SK-N-SH (cell line): ENCODE measurements around the gene SSTR3. TPM values are rescaled to one million over a fixed set of nuclear protein-coding genes. Genes with fewer than 3 reads are reported as not detected.

Experiments used
- CTCF ChIA-PET: fragments of 300-600, 350-600 bp; formaldehyde crosslinking; extraction: SDS; loops from one replicate; lab custom pipeline; 2021; lab: Yijun Ruan, JAX
- POLR2A ChIA-PET: fragments of 350-600 bp; sonication (Branson Sonifier 250); formaldehyde crosslinking; extraction: SDS; loops from one replicate; lab custom pipeline; 2020; ENCODE audit warnings: antibody characterized with exemption, inconsistent platforms; lab: Yijun Ruan, JAX
- DNase-seq: peaks from one replicate; pipeline ENCODE4 v3.0.0; 2012
- H2AFZ ChIP-seq: fragments of 200-600 bp; sonication (generic); 2 replicates; pipeline ENCODE4 v1.8.1; 2016; ENCODE audit warnings: antibody characterized with exemption, mild to moderate bottlenecking, low read depth
- H3F3A ChIP-seq: fragments of 200-600 bp; sonication (generic); replicated peaks from 2 replicates; pipeline ENCODE3; 2016; ENCODE audit warnings: antibody characterized with exemption, mild to moderate bottlenecking; ENCODE audit not compliant: insufficient read depth
- H3K27ac ChIP-seq, 2 experiments: fragments of 200-500 bp in 1 of 2; fragments of 200-600 bp in 1 of 2; sonication (Bioruptor generic) in 1 of 2; sonication (generic), shearing (Covaris generic) in 1 of 2; 2 replicates each; pipeline versions ENCODE4 v1.5.1 to v1.6.1; 2014 to 2016; ENCODE audit warnings: low read depth in 2 of 2, inconsistent platforms in 1 of 2, low read length in 1 of 2, mild to moderate bottlenecking in 1 of 2, mixed read lengths in 1 of 2
- H3K27me3 ChIP-seq: fragments of 200-600 bp; sonication (generic), shearing (Covaris generic); 2 replicates; pipeline ENCODE4 v1.6.1; 2016; ENCODE audit warnings: mixed run types; ENCODE audit not compliant: insufficient read depth
- H3K36me3 ChIP-seq, 2 experiments: fragments of 200-500 bp in 1 of 2; fragments of 200-600 bp in 1 of 2; sonication (Bioruptor generic) in 1 of 2; sonication (generic) in 1 of 2; replicated peaks in 1 of 2; 2 replicates each; pipeline versions ENCODE3 to v1.5.1; 2014 to 2016; ENCODE audit warnings: low read length in 1 of 2, mild to moderate bottlenecking in 1 of 2; ENCODE audit not compliant: insufficient read depth in 2 of 2, control insufficient read depth in 1 of 2
- H3K4me1 ChIP-seq, 2 experiments: fragments of 200-500 bp in 1 of 2; fragments of 200-600 bp in 1 of 2; sonication (Bioruptor generic) in 1 of 2; sonication (generic), shearing (Covaris generic) in 1 of 2; 2 replicates each; pipeline versions ENCODE4 v1.5.1 to v1.6.1; 2014 to 2016; ENCODE audit warnings: low read depth in 1 of 2, low read length in 1 of 2, mixed run types in 1 of 2; ENCODE audit not compliant: insufficient read depth in 2 of 2, control insufficient read depth in 1 of 2
- H3K4me2 ChIP-seq: fragments of 200-600 bp; sonication (generic), shearing (Covaris generic); 2 replicates; pipeline ENCODE4 v1.6.1; 2017; ENCODE audit warnings: mixed run types
- H3K4me3 ChIP-seq, 2 experiments: fragments of 200-500 bp in 1 of 2; fragments of 200-600 bp in 1 of 2; sonication (Bioruptor generic) in 1 of 2; sonication (generic), shearing (Covaris generic) in 1 of 2; 2 replicates each; pipeline versions ENCODE4 v1.5.1 to v1.8.1; 2014 to 2016; ENCODE audit warnings: low read depth in 2 of 2, inconsistent platforms in 1 of 2, low read length in 1 of 2, mild to moderate bottlenecking in 1 of 2, mixed read lengths in 1 of 2, moderate library complexity in 1 of 2
- H3K79me2 ChIP-seq: fragments of 200-600 bp; sonication (generic); 2 replicates; pipeline ENCODE4 v1.8.1; 2017; ENCODE audit warnings: mild to moderate bottlenecking; ENCODE audit not compliant: insufficient read depth
- H3K9ac ChIP-seq: fragments of 200-600 bp; sonication (generic); 2 replicates; pipeline ENCODE4 v1.6.1; 2017; ENCODE audit warnings: mixed run types
- H3K9me2 ChIP-seq: fragments of 200-600 bp; sonication (generic); 2 replicates; pipeline ENCODE4 v1.6.1; 2017; ENCODE audit warnings: mixed run types
- H3K9me3 ChIP-seq: fragments of 200-600 bp; sonication (generic); 2 replicates; pipeline ENCODE4 v1.6.1; 2017; ENCODE audit warnings: mixed run types, mild to moderate bottlenecking, moderate library complexity
- H4K20me1 ChIP-seq: fragments of 200-600 bp; sonication (generic); 2 replicates; pipeline ENCODE4 v1.6.1; 2017; ENCODE audit warnings: mild to moderate bottlenecking, mixed run types; ENCODE audit not compliant: insufficient read depth
- CHD2 ChIP-seq: fragments of 150-350 bp; IDR thresholded peaks from 2 replicates; pipeline ENCODE4 v1.6.1; 2018; ENCODE audit warnings: low read length; ENCODE audit not compliant: partially characterized antibody
- FOXJ3 ChIP-seq: sonication (generic); formaldehyde crosslinking; IDR thresholded peaks from 2 replicates; pipeline ENCODE4 v1.5.1; 2020; ENCODE audit warnings: mild to moderate bottlenecking, missing genetic modification reagents
- GATA2 ChIP-seq: sonication (generic); formaldehyde crosslinking; IDR thresholded peaks from 2 replicates; pipeline ENCODE4 v1.5.0; 2020; ENCODE audit warnings: mild to moderate bottlenecking, missing genetic modification reagents
- JUND ChIP-seq: IDR thresholded peaks from 2 replicates; pipeline ENCODE4 v1.4.0; 2012
- NFIC ChIP-seq: IDR thresholded peaks from 2 replicates; pipeline ENCODE4 v1.4.0; 2012; ENCODE audit warnings: borderline replicate concordance
- POLR2AphosphoS5 ChIP-seq: IDR thresholded peaks from 2 replicates; pipeline ENCODE4 v1.6.1; 2012; ENCODE audit warnings: low read depth, low read length
- RCOR1 ChIP-seq: fragments of 150-350 bp; IDR thresholded peaks from 2 replicates; pipeline ENCODE4 v1.6.1; 2017; ENCODE audit warnings: antibody characterized with exemption, low read length
- SIN3A ChIP-seq: IDR thresholded peaks from 2 replicates; pipeline ENCODE4 v1.6.1; 2012; ENCODE audit warnings: low read depth, mild to moderate bottlenecking, low read length, moderate library complexity, borderline replicate concordance
- SMC3 ChIP-seq: IDR thresholded peaks from 2 replicates; pipeline ENCODE4 v1.6.1; 2012; ENCODE audit warnings: low read depth, low read length, improper control_type of control experiment
- TAF1 ChIP-seq: IDR thresholded peaks from 2 replicates; pipeline ENCODE4 v1.6.1; 2012; ENCODE audit warnings: low read depth, mild to moderate bottlenecking, low read length, moderate library complexity, borderline replicate concordance
- TCF12 ChIP-seq: IDR thresholded peaks from 2 replicates; pipeline ENCODE4 v1.4.0; 2012
- TEAD4 ChIP-seq: IDR thresholded peaks from 2 replicates; pipeline ENCODE4 v1.4.0; 2012; ENCODE audit warnings: mild to moderate bottlenecking, borderline replicate concordance; ENCODE audit not compliant: insufficient read depth
- WGBS: methylation state at CpG from one replicate; pipeline ENCODE4 v1.1.6; 2017; ENCODE audit warnings: low lambda C conversion rate; 5-methylcytosine and 5-hydroxymethylcytosine counted together
- polyA plus RNA-seq, 3 experiments: library from polyadenylated mRNA; depleted of rRNA; stranded (reverse); fragments of >200 nt; gene quantifications; 2 replicates each; pipeline ENCODE4 v1.2.3, GENCODE V29; 2012
- TF ChIP-seq, protein P1 (sequence below): fragments of 150-350 bp; IDR thresholded peaks from 2 replicates; pipeline ENCODE4 v1.6.1; 2016; ENCODE audit warnings: mild to moderate bottlenecking, low read depth, low read length
- TF ChIP-seq, protein P2 (sequence below): IDR thresholded peaks from 2 replicates; pipeline ENCODE4; 2012
- TF ChIP-seq, protein P3 (sequence below): IDR thresholded peaks from 2 replicates; pipeline ENCODE4 v1.4.0; 2012; ENCODE audit warnings: low read depth, borderline replicate concordance
- TF ChIP-seq, protein P4 (sequence below): IDR thresholded peaks from 2 replicates; pipeline ENCODE4 v1.4.0; 2012; ENCODE audit warnings: low read depth, borderline replicate concordance
- TF ChIP-seq, protein P5 (sequence below): IDR thresholded peaks from 2 replicates; pipeline ENCODE4 v1.4.0; 2012; ENCODE audit warnings: low read depth

Gene SSTR3
- polyA plus RNA-seq, 1 of the 3 experiments (the other 2 are of a cell fraction) = not detected

DNA sequence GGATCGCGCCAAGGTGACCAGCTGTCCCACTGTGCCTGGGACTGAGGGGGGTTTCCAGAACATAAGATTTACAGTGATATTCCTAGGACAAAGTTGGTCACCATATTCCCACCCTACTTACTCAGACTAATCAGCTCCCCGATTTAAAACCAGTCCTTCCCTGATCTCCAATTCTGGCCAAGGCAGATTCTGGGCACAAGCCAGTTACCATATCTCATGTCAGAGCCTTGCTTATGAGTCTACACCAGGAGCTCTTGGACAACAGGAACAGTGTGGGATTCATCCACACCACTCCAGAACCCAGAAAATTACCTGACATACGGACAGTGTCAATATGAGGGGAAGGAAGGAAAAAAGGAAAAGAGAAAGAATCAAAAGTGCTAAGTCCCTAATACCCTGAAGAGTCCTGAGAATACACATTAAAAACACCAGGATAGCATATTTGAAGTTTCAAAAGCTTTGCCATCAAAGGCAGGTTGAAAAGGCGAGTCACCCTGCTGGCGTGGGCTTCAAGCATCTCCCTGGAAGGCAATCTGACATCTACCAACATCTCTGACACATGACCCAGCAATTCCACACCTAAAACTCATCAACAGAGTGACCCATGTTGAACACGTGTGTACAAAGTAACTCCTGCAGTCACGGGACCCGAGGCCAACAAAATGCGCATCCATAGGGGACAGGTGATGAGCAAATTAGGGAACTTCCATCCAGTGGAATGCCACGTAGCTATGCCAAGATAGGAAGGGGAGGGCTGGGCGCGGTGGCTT is 54.6 kb downstream of the SSTR3 start:
- CTCF ChIA-PET = interaction anchor here (0.6 to 2.5 kb wide), 4 partner anchors 8 to 42 kb away, joined by 3 to 13 read pairs (median 7); no protein-coding TSS in a partner anchor
- H3F3A ChIP-seq = no peaks in the 10 kb centered on the region
- no peaks in the 10 kb centered on the region for H3K36me3 ChIP-seq
- no peaks in the 10 kb centered on the region for H4K20me1 ChIP-seq
- H3K4me3 ChIP-seq = no peak overlapping the region
- no peaks in the 10 kb centered on the region for H3K9me2 ChIP-seq
- H3K79me2 ChIP-seq = no peaks in the 10 kb centered on the region
- no peaks in the 10 kb centered on the region for H3K4me1 ChIP-seq
- POLR2A ChIA-PET = no interaction called here
- no peaks in the 10 kb centered on the region for H3K27me3 ChIP-seq
- H3K9ac ChIP-seq = no peak overlapping the region
- 66% methylated on average over 13 of the region's 13 CpGs for WGBS
- no peak overlapping the region for H3K27ac ChIP-seq
- no peak overlapping the region for H3K4me2 ChIP-seq
- H2AFZ ChIP-seq = no peak overlapping the region
- H3K9me3 ChIP-seq = no peaks in the 10 kb centered on the region
- TF ChIP-seq TCF12 (peak; percentile 23; the same call in 1 of the 2 replicates), JUND (no peak; the same call in 1 of the 2 replicates), SMC3 (no peak), TEAD4 (no peak), RCOR1 (no peak), NFIC (peak; percentile 25; the same call in 1 of the 2 replicates), CHD2 (no peak), GATA2 (CRISPR knock-in tag) (no peak), TAF1 (no peak)
- TF ChIP-seq, protein P1, sequence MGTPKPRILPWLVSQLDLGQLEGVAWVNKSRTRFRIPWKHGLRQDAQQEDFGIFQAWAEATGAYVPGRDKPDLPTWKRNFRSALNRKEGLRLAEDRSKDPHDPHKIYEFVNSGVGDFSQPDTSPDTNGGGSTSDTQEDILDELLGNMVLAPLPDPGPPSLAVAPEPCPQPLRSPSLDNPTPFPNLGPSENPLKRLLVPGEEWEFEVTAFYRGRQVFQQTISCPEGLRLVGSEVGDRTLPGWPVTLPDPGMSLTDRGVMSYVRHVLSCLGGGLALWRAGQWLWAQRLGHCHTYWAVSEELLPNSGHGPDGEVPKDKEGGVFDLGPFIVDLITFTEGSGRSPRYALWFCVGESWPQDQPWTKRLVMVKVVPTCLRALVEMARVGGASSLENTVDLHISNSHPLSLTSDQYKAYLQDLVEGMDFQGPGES = no peak
- TF ChIP-seq, protein P2, sequence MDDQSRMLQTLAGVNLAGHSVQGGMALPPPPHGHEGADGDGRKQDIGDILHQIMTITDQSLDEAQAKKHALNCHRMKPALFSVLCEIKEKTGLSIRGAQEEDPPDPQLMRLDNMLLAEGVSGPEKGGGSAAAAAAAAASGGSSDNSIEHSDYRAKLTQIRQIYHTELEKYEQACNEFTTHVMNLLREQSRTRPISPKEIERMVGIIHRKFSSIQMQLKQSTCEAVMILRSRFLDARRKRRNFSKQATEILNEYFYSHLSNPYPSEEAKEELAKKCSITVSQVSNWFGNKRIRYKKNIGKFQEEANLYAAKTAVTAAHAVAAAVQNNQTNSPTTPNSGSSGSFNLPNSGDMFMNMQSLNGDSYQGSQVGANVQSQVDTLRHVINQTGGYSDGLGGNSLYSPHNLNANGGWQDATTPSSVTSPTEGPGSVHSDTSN = peak; percentile 52
- no peak for DNase-seq

DNA sequence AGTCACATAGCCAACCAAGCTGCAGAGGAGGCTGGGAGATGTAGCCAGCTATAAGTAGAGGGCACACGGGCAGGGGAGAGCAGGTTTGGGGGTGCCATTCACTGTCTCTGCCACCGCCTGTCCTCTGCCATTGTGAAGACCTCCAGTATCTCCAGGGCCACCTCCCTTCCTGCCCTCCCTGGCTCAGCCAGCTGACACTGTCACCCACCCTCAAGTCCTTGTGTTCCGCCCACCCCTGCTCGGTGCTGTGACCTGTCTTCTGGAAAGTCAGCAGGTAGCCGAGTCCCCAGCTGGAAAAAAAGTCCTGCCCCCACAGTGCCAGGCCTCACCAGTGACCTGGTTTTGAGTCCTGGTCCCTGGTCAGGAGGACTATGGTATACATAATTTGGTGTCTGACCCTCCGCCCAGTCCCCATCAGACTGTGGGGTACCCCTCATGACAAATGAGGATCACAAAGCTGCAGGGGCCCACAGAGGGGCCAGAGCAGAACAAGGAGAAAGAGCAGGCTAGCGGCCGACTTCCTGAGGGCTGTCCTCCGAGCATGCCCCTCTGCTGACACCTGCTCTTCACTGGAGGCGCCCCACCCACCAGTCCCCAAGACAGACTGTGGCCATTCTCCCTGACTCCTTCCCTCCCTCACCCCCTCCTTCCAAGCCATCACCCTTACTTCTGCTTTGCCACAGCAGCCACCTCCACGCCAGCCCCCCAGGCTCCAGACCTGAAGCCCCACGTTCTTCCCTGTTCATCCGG is 55.4 kb downstream of the SSTR3 start:
- Histone ChIP-seq H3K9ac (no peak overlapping the region), H2AFZ (no peak overlapping the region), H3K9me3 (no peaks in the 10 kb centered on the region), H3K4me2 (no peak overlapping the region), H3K36me3 (no peaks in the 10 kb centered on the region), H3K4me1 (no peaks in the 10 kb centered on the region), H3K27ac (no peak overlapping the region), H3K4me3 (no peak overlapping the region), H3F3A (no peaks in the 10 kb centered on the region), H4K20me1 (no peaks in the 10 kb centered on the region), H3K27me3 (no peaks in the 10 kb centered on the region), H3K79me2 (no peaks in the 10 kb centered on the region), H3K9me2 (no peaks in the 10 kb centered on the region)
- DNase-seq = no peak
- ChIA-PET POLR2A (no interaction called here), CTCF (interaction anchor here (0.7 to 2.5 kb wide), 5 partner anchors 9 to 43 kb away, joined by 3 to 13 read pairs (median 5); no protein-coding TSS in a partner anchor)
- 84% methylated on average over 12 of the region's 13 CpGs for WGBS
- no peak for TF ChIP-seq TEAD4
- TF ChIP-seq, protein P3, sequence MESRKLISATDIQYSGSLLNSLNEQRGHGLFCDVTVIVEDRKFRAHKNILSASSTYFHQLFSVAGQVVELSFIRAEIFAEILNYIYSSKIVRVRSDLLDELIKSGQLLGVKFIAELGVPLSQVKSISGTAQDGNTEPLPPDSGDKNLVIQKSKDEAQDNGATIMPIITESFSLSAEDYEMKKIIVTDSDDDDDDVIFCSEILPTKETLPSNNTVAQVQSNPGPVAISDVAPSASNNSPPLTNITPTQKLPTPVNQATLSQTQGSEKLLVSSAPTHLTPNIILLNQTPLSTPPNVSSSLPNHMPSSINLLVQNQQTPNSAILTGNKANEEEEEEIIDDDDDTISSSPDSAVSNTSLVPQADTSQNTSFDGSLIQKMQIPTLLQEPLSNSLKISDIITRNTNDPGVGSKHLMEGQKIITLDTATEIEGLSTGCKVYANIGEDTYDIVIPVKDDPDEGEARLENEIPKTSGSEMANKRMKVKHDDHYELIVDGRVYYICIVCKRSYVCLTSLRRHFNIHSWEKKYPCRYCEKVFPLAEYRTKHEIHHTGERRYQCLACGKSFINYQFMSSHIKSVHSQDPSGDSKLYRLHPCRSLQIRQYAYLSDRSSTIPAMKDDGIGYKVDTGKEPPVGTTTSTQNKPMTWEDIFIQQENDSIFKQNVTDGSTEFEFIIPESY = no peak
- no peak for TF ChIP-seq TAF1
- TF ChIP-seq, protein P1 = no peak
- no peak for TF ChIP-seq POLR2AphosphoS5
- TF ChIP-seq RCOR1 = no peak
- TF ChIP-seq, protein P4, sequence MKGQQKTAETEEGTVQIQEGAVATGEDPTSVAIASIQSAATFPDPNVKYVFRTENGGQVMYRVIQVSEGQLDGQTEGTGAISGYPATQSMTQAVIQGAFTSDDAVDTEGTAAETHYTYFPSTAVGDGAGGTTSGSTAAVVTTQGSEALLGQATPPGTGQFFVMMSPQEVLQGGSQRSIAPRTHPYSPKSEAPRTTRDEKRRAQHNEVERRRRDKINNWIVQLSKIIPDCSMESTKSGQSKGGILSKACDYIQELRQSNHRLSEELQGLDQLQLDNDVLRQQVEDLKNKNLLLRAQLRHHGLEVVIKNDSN = no peak
- no peak for TF ChIP-seq CHD2
- no peak for TF ChIP-seq SIN3A
- TF ChIP-seq, protein P5, sequence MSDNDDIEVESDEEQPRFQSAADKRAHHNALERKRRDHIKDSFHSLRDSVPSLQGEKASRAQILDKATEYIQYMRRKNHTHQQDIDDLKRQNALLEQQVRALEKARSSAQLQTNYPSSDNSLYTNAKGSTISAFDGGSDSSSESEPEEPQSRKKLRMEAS = no peak
- TF ChIP-seq NFIC = no peak
- TF ChIP-seq FOXJ3 (CRISPR knock-in tag) = no peak
- TF ChIP-seq TCF12 = no peak
